HG03457 (cell line): Measurements from ENCODE around the gene MORN4.
"Not testable (repeated sequence)": the region's sequence is repeated elsewhere in the genome, so short reads cannot be mapped to it uniquely, and the experiment has no call there.

Experiments
- ATAC-seq: cut with Tn5 transposase; IDR thresholded peaks from one replicate; pipeline ENCODE4 v1.9.1; 2021; ENCODE audit warnings: moderate number of reproducible peaks; ENCODE audit not compliant: unreplicated experiment

MORN4 gene

GRCh38 chr10:97598407-97599271 is 34.7 kb downstream of the MORN4 start:
- no peak for ATAC-seq

- ATAC-seq: no peak
Observed at GRCh38 chr10:97597778-97598177, 35.5 kb downstream of the MORN4 start.

GRCh38 chr10:97596101-97597082 is 36.9 kb downstream of the MORN4 start:
- ATAC-seq: no peak

- no peak for ATAC-seq
Observed at GRCh38 chr10:97593421-97593820, 39.9 kb downstream of the MORN4 start.

- ATAC-seq: no peak
Observed at GRCh38 chr10:97590748-97591495, 42.4 kb downstream of the MORN4 start.

GRCh38 chr10:97590082-97590747 is 43.1 kb downstream of the MORN4 start:
- no peak for ATAC-seq

GRCh38 chr10:97589479-97589878 is 43.8 kb downstream of the MORN4 start, which contains the start of gene C10orf62:
Gene C10orf62, plus strand, starts transcription at chr10:97589721. Its CDS starts 177 bp downstream, at chr10:97589898.
- ATAC-seq: no peak

GRCh38 chr10:97587183-97587582 is 46.1 kb downstream of the MORN4 start:
- ATAC-seq: no peak

GRCh38 chr10:97585439-97585811 is 47.9 kb downstream of the MORN4 start:
- no peak for ATAC-seq

- no peak for ATAC-seq
Observed at GRCh38 chr10:97584798-97585438, 48.4 kb downstream of the MORN4 start.

- no peak for ATAC-seq
Observed at GRCh38 chr10:97584060-97584797, 49.1 kb downstream of the MORN4 start, which contains the start of gene HOGA1. Gene HOGA1, plus strand, starts transcription at chr10:97584389. Its CDS starts 315 bp downstream, at chr10:97584704.

- ATAC-seq: no peak
Observed at GRCh38 chr10:97583476-97583875, 49.8 kb downstream of the MORN4 start.

GRCh38 chr10:97582169-97582568 is 51.1 kb downstream of the MORN4 start:
- ATAC-seq: no peak

GRCh38 chr10:97580421-97581367 is 52.6 kb downstream of the MORN4 start:
- no peak for ATAC-seq

GRCh38 chr10:97578171-97578844 is 55.0 kb downstream of the MORN4 start:
- no peak for ATAC-seq

- no peak for ATAC-seq
Observed at GRCh38 chr10:97577701-97578100, 55.6 kb downstream of the MORN4 start.

- not testable (repeated sequence) for ATAC-seq
Observed at GRCh38 chr10:97576487-97576886, 56.8 kb downstream of the MORN4 start.
